Neutrophil (primary cell): Measurements from ENCODE around the gene PPP2R2D.

ENCODE experiments used
- H3K27ac ChIP-seq: fragments of 200-600 bp; sonication (generic); 2 replicates; pipeline ENCODE4 v1.5.1; 2016; ENCODE audit warnings: mild to moderate bottlenecking, moderate library complexity
- H3K27me3 ChIP-seq: fragments of 200-600 bp; sonication (generic); 2 replicates; pipeline ENCODE4 v1.6.0; 2016; ENCODE audit warnings: mild to moderate bottlenecking
- H3K36me3 ChIP-seq: fragments of 200-600 bp; sonication (generic); 2 replicates; pipeline ENCODE4 v1.5.1; 2017
- H3K4me1 ChIP-seq, 2 experiments: fragments of 200-600 bp in 1 of 2; sonication (generic) in 1 of 2; 1 replicate in 1 of 2; 2 replicates in 1 of 2; pipeline versions ENCODE4 v1.5.1 to v1.6.1; 2013 to 2016; ENCODE audit warnings: low read depth in 1 of 2, low read length in 1 of 2, mild to moderate bottlenecking in 1 of 2, moderate library complexity in 1 of 2; ENCODE audit not compliant: control insufficient read depth in 1 of 2, insufficient read depth in 1 of 2
- H3K4me3 ChIP-seq, 2 experiments: fragments of 200-600 bp in 1 of 2; sonication (generic) in 1 of 2; 1 replicate in 1 of 2; 2 replicates in 1 of 2; pipeline ENCODE4 v1.5.1; 2013 to 2016; ENCODE audit warnings: low read depth in 1 of 2, low read length in 1 of 2, mild to moderate bottlenecking in 1 of 2, moderate library complexity in 1 of 2
- H3K9me3 ChIP-seq: fragments of 200-600 bp; sonication (generic); 2 replicates; pipeline ENCODE4 v1.5.1; 2016
- CTCF ChIP-seq: fragments of 200-600 bp; sonication (generic); IDR thresholded peaks from 2 replicates; pipeline ENCODE4 v1.5.1; 2016; ENCODE audit warnings: antibody characterized with exemption

PPP2R2D gene

GRCh38 chr10:131902211-131902610 lies 1.4 kb downstream of the PPP2R2D start:
- Histone ChIP-seq H3K9me3 (no peaks in the 10 kb centered on the region), H3K4me1 (peaks cover 26 to 34% of the 10 kb centered on the region in 2 experiments), H3K4me3 (peak overlapping the region; percentile 81 to 97), H3K27me3 (peaks cover 28% of the 10 kb centered on the region), H3K36me3 (peaks cover 9% of the 10 kb centered on the region), H3K27ac (peak overlapping the region; percentile 95)
- TF ChIP-seq CTCF, result no peak

GRCh38 chr10:131902691-131903090 lies 1.9 kb downstream of the PPP2R2D start:
- no peak for TF ChIP-seq CTCF
- Histone ChIP-seq H3K27ac (no peak overlapping the region), H3K4me3 (no peak overlapping the region), H3K27me3 (peaks cover 23% of the 10 kb centered on the region), H3K9me3 (no peaks in the 10 kb centered on the region), H3K36me3 (peaks cover 13% of the 10 kb centered on the region), H3K4me1 (peaks cover 26 to 32% of the 10 kb centered on the region in 2 experiments)

- Histone ChIP-seq H3K27me3 (no peaks in the 10 kb centered on the region), H3K4me1 (peaks cover 30 to 39% of the 10 kb centered on the region in 2 experiments)
- TF ChIP-seq CTCF, result no peak
Measured at GRCh38 chr10:131905267-131905571, 4.4 kb downstream of the PPP2R2D start.

GRCh38 chr10:131905603-131906268 lies 4.9 kb downstream of the PPP2R2D start:
- no peaks in the 10 kb centered on the region for H3K9me3 ChIP-seq
- H3K36me3 ChIP-seq, result peaks cover 21% of the 10 kb centered on the region
- no peak overlapping the region for H3K4me3 ChIP-seq
- peaks cover 28 to 38% of the 10 kb centered on the region in 2 experiments for H3K4me1 ChIP-seq
- no peak overlapping the region for H3K27ac ChIP-seq
- no peak for TF ChIP-seq CTCF
- no peaks in the 10 kb centered on the region for H3K27me3 ChIP-seq

More at GRCh38 chr10:131905267-131905571, 4.4 kb downstream of the PPP2R2D start:
- Histone ChIP-seq H3K4me3 (no peak overlapping the region), H3K9me3 (no peaks in the 10 kb centered on the region), H3K36me3 (peaks cover 21% of the 10 kb centered on the region), H3K27ac (no peak overlapping the region)

GRCh38 chr10:131906269-131906639 lies 5.4 kb downstream of the PPP2R2D start:
- TF ChIP-seq CTCF, result no peak
- H3K4me3 ChIP-seq, result no peak overlapping the region
- no peak overlapping the region for H3K27ac ChIP-seq
- peaks cover 28 to 38% of the 10 kb centered on the region in 2 experiments for H3K4me1 ChIP-seq
- H3K9me3 ChIP-seq, result no peaks in the 10 kb centered on the region
- H3K36me3 ChIP-seq, result peaks cover 21% of the 10 kb centered on the region
- H3K27me3 ChIP-seq, result no peaks in the 10 kb centered on the region
